Transverse colon (tissue), 4 donors: ENCODE results near the gene NPAS4. TPM values are rescaled to one million over a fixed set of nuclear protein-coding genes. Genes with fewer than 3 reads are reported as not detected.

Source experiments
- DNase-seq: peaks from one replicate; pipeline ENCODE4 v3.0.0-alpha.2; 2019
- H3K27ac ChIP-seq, 4 donors: fragments of 200-600 bp; sonication (generic); 2 replicates each; pipeline ENCODE4 v1.5.1; 2016 to 2018; ENCODE audit warnings: inconsistent platforms in 4 of 4
- H3K27me3 ChIP-seq: fragments of 200-600 bp; sonication (generic); 2 replicates; pipeline ENCODE4 v1.5.1; 2017; ENCODE audit warnings: inconsistent platforms
- H3K36me3 ChIP-seq, 4 donors: fragments of 200-600 bp; sonication (generic); 2 replicates each; pipeline ENCODE4 v1.5.1; 2017 to 2019; ENCODE audit warnings: inconsistent platforms in 4 of 4
- H3K4me1 ChIP-seq, 4 donors: fragments of 200-600 bp; sonication (generic); 2 replicates each; pipeline ENCODE4 v1.5.1; 2017 to 2020; ENCODE audit warnings: inconsistent platforms in 4 of 4
- H3K4me3 ChIP-seq, 4 donors: fragments of 200-600 bp; sonication (generic); 1 replicate in 1 of 4; 2 replicates in 3 of 4; pipeline versions ENCODE4 v1.5.1 to v1.6.1; 2017 to 2019; ENCODE audit warnings: inconsistent platforms in 4 of 4
- H3K9me3 ChIP-seq, 2 donors: fragments of 200-600 bp; sonication (generic); 2 replicates each; pipeline ENCODE4 v1.5.1; 2017 to 2019; ENCODE audit warnings: inconsistent platforms in 2 of 2
- EP300 ChIP-seq: sonication (generic); formaldehyde crosslinking; IDR thresholded peaks from one replicate; pipeline ENCODE4 v1.6.1; 2017; ENCODE audit warnings: antibody characterized with exemption, low read depth
- POLR2A ChIP-seq: fragments of 450-650 bp; IDR thresholded peaks from one replicate; pipeline ENCODE4 v1.6.1; 2016; ENCODE audit warnings: antibody characterized with exemption, mild to moderate bottlenecking, moderate library complexity
- POLR2AphosphoS5 ChIP-seq, 3 donors: sonication (generic); formaldehyde crosslinking; IDR thresholded peaks; one replicate each; pipeline ENCODE4 v1.6.1; 2016; ENCODE audit warnings: antibody characterized with exemption in 3 of 3
- WGBS, 2 donors: methylation state at CpG; one replicate each; pipeline ENCODE4 v1.1.5; 2018; ENCODE audit warnings: low coverage in 1 of 2; 5-methylcytosine and 5-hydroxymethylcytosine counted together
- in situ Hi-C, 4 donors: fragments of 200-750 bp; cut with MboI; loops; one replicate each; pipeline versions ENCODE4 v1.15.0 to v1.15.1; 2017; ENCODE audit warnings: low sequenced_read_pairs in 3 of 4, low pct_ligation_motif_present in 1 of 4, low pct_unique_long_range_greater_than_20kb in 1 of 4
- intact Hi-C: fragments of 100-400 bp; cut with DNase I; formaldehyde crosslinking; loops from one replicate; pipeline ENCODE4 v1.15.1; 2023; ENCODE audit warnings: low total_unique reads
- total RNA-seq, 4 donors: library from RNA; depleted of rRNA; stranded (reverse); fragments of >200 nt; gene quantifications; one replicate each; pipeline ENCODE4 v1.1.0, GENCODE V29; 2016
- TF ChIP-seq, protein P1 (sequence below), 5 experiments: fragments of 200-600 bp in 3 of 5; fragments of 450-650 bp in 2 of 5; sonication (generic) in 3 of 5; IDR thresholded peaks; 1 replicate in 2 of 5; 2 replicates in 3 of 5; pipeline ENCODE4 v1.5.1; 2016 to 2017; ENCODE audit warnings: antibody characterized with exemption in 5 of 5, inconsistent platforms in 3 of 5, mild to moderate bottlenecking in 2 of 5, moderate library complexity in 1 of 5

The NPAS4 gene
- total RNA-seq, 4 donors from 2014 or later, result 0.16 TPM; not detected in 3

DNA sequence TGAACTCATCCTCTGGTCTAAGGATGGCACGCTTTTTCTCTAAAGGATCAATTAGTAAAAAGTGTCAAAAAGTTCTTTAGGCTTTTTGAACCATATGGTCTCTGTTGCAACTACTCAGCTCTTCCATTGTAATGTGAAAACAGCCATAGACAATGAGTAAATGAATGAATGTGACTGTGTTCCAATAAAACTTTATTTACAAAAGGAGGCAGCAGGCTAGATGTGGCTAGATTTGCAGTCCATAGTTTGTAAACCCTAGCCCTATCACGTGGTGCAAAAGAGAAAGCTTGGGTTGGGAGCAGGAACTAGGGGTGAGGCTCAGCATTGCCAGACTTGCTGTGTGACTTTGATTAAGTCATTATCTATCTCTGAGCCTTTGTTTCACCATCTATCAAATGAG is 5.4 kb upstream of the NPAS4 start:
- in situ Hi-C loops, result loop anchor here in 1 of 4 donors (25.0 kb wide), 1 partner anchor 422 kb away; the partner anchor contains the start of gene RCE1
- DNase-seq, result no peak
- peaks cover 31% of the 10 kb centered on the region for H3K27me3 ChIP-seq
- 43 to 50% methylated on average over 1 to 2 of the region's 2 CpGs for WGBS, 2 donors
- H3K4me3 ChIP-seq, result no peak overlapping the region
- H3K4me1 ChIP-seq, result peaks cover 0 to 25% (median 4%) of the 10 kb centered on the region in 4 donors
- intact Hi-C loops, result no loop called here
- no peaks in the 10 kb centered on the region for H3K36me3 ChIP-seq
- TF ChIP-seq POLR2AphosphoS5 (IDR thresholded peaks at IDR 0.05), result no peak
- no peak for TF ChIP-seq POLR2A
- TF ChIP-seq, protein P1, sequence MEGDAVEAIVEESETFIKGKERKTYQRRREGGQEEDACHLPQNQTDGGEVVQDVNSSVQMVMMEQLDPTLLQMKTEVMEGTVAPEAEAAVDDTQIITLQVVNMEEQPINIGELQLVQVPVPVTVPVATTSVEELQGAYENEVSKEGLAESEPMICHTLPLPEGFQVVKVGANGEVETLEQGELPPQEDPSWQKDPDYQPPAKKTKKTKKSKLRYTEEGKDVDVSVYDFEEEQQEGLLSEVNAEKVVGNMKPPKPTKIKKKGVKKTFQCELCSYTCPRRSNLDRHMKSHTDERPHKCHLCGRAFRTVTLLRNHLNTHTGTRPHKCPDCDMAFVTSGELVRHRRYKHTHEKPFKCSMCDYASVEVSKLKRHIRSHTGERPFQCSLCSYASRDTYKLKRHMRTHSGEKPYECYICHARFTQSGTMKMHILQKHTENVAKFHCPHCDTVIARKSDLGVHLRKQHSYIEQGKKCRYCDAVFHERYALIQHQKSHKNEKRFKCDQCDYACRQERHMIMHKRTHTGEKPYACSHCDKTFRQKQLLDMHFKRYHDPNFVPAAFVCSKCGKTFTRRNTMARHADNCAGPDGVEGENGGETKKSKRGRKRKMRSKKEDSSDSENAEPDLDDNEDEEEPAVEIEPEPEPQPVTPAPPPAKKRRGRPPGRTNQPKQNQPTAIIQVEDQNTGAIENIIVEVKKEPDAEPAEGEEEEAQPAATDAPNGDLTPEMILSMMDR (IDR thresholded peaks at IDR 0.05), result no peak
- TF ChIP-seq EP300, result no peak
- H3K27ac ChIP-seq, result no peak overlapping the region
- H3K9me3 ChIP-seq, result no peaks in the 10 kb centered on the region

DNA sequence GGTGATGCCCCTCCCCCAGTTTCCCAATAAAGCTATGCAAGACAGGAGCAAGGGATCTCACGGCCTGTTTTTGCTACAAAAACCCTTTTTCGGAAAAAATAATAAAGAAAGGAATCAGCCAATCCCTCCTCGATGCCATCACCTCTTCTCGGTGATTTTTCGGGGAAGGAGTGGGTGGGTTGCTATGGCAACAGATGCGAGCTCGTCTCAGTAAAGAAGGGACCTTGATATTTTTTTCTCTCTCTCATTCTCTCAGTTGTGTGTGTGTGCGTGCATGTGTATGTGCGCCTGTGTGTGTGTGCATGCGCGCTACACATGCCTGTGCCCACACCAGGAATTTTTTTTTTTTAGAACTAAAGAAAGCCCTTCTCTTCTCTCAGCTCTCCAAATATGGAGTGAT is 3.8 kb upstream of the NPAS4 start:
- WGBS, 2 donors, result 33 to 66% methylated on average over 1 to 11 of the region's 11 CpGs
- peaks cover 31% of the 10 kb centered on the region for H3K27me3 ChIP-seq
- no peaks in the 10 kb centered on the region for H3K9me3 ChIP-seq
- H3K4me3 ChIP-seq, result no peak overlapping the region
- no peaks in the 10 kb centered on the region for H3K36me3 ChIP-seq
- no peak for DNase-seq
- TF ChIP-seq POLR2AphosphoS5 (IDR thresholded peaks at IDR 0.05) (no peak), POLR2A (no peak)
- peak overlapping the region in 1 of 4 donors; percentile 17 for H3K27ac ChIP-seq
- in situ Hi-C loops, result loop anchor here in 1 of 4 donors (25.0 kb wide), 1 partner anchor 420 kb away; the partner anchor contains the start of gene RCE1
- H3K4me1 ChIP-seq, result peaks cover 0 to 35% (median 6%) of the 10 kb centered on the region in 4 donors
- intact Hi-C loops, result no loop called here

GRCh38 chr11:66418168-66418985 is 2.5 kb upstream of the NPAS4 start:
- Histone ChIP-seq H3K36me3 (no peaks in the 10 kb centered on the region), H3K4me1 (peaks cover 0 to 35% (median 3%) of the 10 kb centered on the region in 4 donors), H3K27ac (peak overlapping the region in 3 of 4 donors; percentile 53 to 55 (median 55)), H3K27me3 (peaks cover 31% of the 10 kb centered on the region), H3K4me3 (no peak overlapping the region), H3K9me3 (no peaks in the 10 kb centered on the region)
- peak; percentile 56 for DNase-seq
- TF ChIP-seq POLR2AphosphoS5 (IDR thresholded peaks at IDR 0.05), result peak; percentile 27 to 62 (median 40)
- TF ChIP-seq EP300, result peak; percentile 41
- TF ChIP-seq POLR2A, result no peak
- TF ChIP-seq, protein P1 (IDR thresholded peaks at IDR 0.05), result peak in 4 of 5 experiments; percentile 13 to 32 (median 24)
- 7 to 13% methylated on average over 7 to 16 of the region's 16 CpGs for WGBS, 2 donors
- in situ Hi-C loops, result loop anchor here in 1 of 4 donors (25.0 kb wide), 1 partner anchor 419 kb away; the partner anchor contains the start of gene RCE1
- intact Hi-C loops, result no loop called here

DNA sequence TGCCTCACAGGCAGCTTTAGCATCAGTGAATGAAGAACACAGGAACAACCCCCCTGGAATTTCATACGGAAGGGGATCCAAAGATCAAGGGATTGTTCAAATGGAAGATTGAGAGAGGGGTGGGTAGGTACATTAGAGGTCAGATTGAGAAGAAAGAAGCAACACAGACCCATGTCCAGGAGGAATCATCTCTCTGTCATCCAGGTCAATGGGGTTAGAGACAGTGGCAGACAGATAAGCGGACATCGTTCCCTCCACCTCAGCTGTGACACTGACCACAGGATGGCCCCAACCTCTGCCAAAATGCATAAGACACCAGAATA is 1.9 kb upstream of the NPAS4 start:
- WGBS, 2 donors, result 76 to 93% methylated on average over 2 to 3 of the region's 3 CpGs
- no peak overlapping the region for H3K27ac ChIP-seq

More for the DNA sequence above, 1.9 kb upstream of the NPAS4 start:
- Histone ChIP-seq H3K36me3 (no peaks in the 10 kb centered on the region), H3K27me3 (peaks cover 28% of the 10 kb centered on the region), H3K4me3 (no peak overlapping the region), H3K9me3 (no peaks in the 10 kb centered on the region), H3K4me1 (peaks cover 0 to 35% (median 3%) of the 10 kb centered on the region in 4 donors)
- TF ChIP-seq POLR2A (no peak), EP300 (no peak), POLR2AphosphoS5 (IDR thresholded peaks at IDR 0.05) (no peak)
- TF ChIP-seq, protein P1 (IDR thresholded peaks at IDR 0.05), result no peak
- in situ Hi-C loops, result loop anchor here in 1 of 4 donors (25.0 kb wide), 1 partner anchor 418 kb away; the partner anchor contains the start of gene RCE1
- no peak for DNase-seq
- intact Hi-C loops, result no loop called here
